B cell (primary cell): Measurements from ENCODE around the gene PI4KA. TPM values are rescaled to one million over a fixed set of nuclear protein-coding genes. Genes with fewer than 3 reads are reported as not detected.

Experiments
- ATAC-seq: fragments of 200-7000 bp; cut with Tn5 transposase; one replicate; pipeline ENCODE4 v1.10.0; 2021; ENCODE audit warnings: low read depth, mild to moderate bottlenecking, moderate number of reproducible peaks, moderate library complexity
- CTCF ChIA-PET: fragments of 350-600 bp; sonication (Branson Sonifier 250); formaldehyde crosslinking; loops from one replicate; lab custom pipeline; 2021; ENCODE audit warnings: antibody characterized with exemption, inconsistent platforms; lab: Charles Lee
- POLR2A ChIA-PET: fragments of 350-600 bp; sonication (Branson Sonifier 250); formaldehyde crosslinking; loops from one replicate; lab custom pipeline; 2021; ENCODE audit warnings: antibody characterized with exemption; lab: Charles Lee
- DNase-seq: peaks from one replicate; pipeline ENCODE4 v3.0.0; 2013
- H2AFZ ChIP-seq: 2 replicates; pipeline ENCODE4 v1.6.1; 2012; ENCODE audit warnings: mild to moderate bottlenecking, low read depth, low read length; ENCODE audit not compliant: insufficient read depth, poor library complexity, severe bottlenecking
- H3K27ac ChIP-seq, 2 donors: 1 replicate in 1 of 2; 2 replicates in 1 of 2; pipeline ENCODE4 v1.5.1; 2012 to 2013; ENCODE audit warnings: low read length in 2 of 2, mild to moderate bottlenecking in 2 of 2, moderate library complexity in 1 of 2
- H3K27me3 ChIP-seq, 4 experiments: fragments of 200-600 bp in 1 of 4; sonication (generic) in 1 of 4; replicated peaks in 1 of 4; 1 replicate in 2 of 4; 2 replicates in 2 of 4; pipeline versions ENCODE4 v1.6.1 to v1.7.0; 2013 to 2016; ENCODE audit warnings: low read length in 3 of 4, mild to moderate bottlenecking in 2 of 4, mixed read lengths in 1 of 4, moderate library complexity in 1 of 4; ENCODE audit not compliant: insufficient read depth in 4 of 4, control insufficient read depth in 3 of 4; ENCODE audit errors: control extremely low read depth in 1 of 4
- H3K36me3 ChIP-seq, 2 experiments: replicated peaks in 1 of 2; 1 replicate in 1 of 2; 2 replicates in 1 of 2; pipeline versions ENCODE4 v1.6.1 to v1.7.1; 2013; ENCODE audit warnings: low read length in 1 of 2; ENCODE audit not compliant: insufficient read depth in 2 of 2, control insufficient read depth in 1 of 2; ENCODE audit errors: control extremely low read depth in 1 of 2, extremely low read depth in 1 of 2
- H3K4me1 ChIP-seq, 2 donors: fragments of 200-600 bp in 1 of 2; sonication (generic) in 1 of 2; 1 replicate in 1 of 2; 2 replicates in 1 of 2; pipeline versions ENCODE4 v1.5.1 to v1.6.1; 2013 to 2017; ENCODE audit warnings: low read length in 2 of 2; ENCODE audit not compliant: control insufficient read depth in 2 of 2, insufficient read depth in 2 of 2
- H3K4me2 ChIP-seq: replicated peaks from 2 replicates; pipeline ENCODE3; 2012; ENCODE audit warnings: mild to moderate bottlenecking, low read depth, low read length; ENCODE audit not compliant: poor library complexity, severe bottlenecking
- H3K4me3 ChIP-seq, 5 experiments: fragments of 200-600 bp in 1 of 5; sonication (generic) in 1 of 5; 1 replicate in 3 of 5; 2 replicates in 2 of 5; pipeline versions ENCODE4 v1.5.1 to v1.7.0; 2011 to 2016; ENCODE audit warnings: low read length in 4 of 5, mild to moderate bottlenecking in 4 of 5, low read depth in 2 of 5, control low read depth in 1 of 5, moderate library complexity in 1 of 5; ENCODE audit not compliant: insufficient read depth in 1 of 5; ENCODE audit errors: control extremely low read depth in 1 of 5, extremely low read depth in 1 of 5
- H3K79me2 ChIP-seq: fragments of 200-600 bp; sonication (generic); one replicate; pipeline ENCODE4 v1.6.0; 2016; ENCODE audit warnings: low read length; ENCODE audit not compliant: control insufficient read depth, insufficient read depth
- H3K9ac ChIP-seq: fragments of 200-600 bp; sonication (generic); 2 replicates; pipeline ENCODE4 v1.6.1; 2017; ENCODE audit warnings: mild to moderate bottlenecking, low read length, moderate library complexity
- H3K9me3 ChIP-seq, 3 donors: one replicate each; pipeline versions ENCODE4 v1.6.1 to v1.7.1; 2013; ENCODE audit warnings: low read length in 2 of 3; ENCODE audit not compliant: control insufficient read depth in 2 of 3, insufficient read depth in 1 of 3; ENCODE audit errors: control extremely low read depth in 1 of 3
- H4K20me1 ChIP-seq: 2 replicates; pipeline ENCODE4 v1.6.0; 2012; ENCODE audit warnings: mild to moderate bottlenecking, low read length; ENCODE audit not compliant: insufficient read depth, control insufficient read depth, poor library complexity, severe bottlenecking
- H3K27ac Mint-ChIP-seq: one replicate; pipeline ENCODE4 v1.8.0; 2021; ENCODE audit warnings: mixed read lengths
- H3K27me3 Mint-ChIP-seq: one replicate; pipeline ENCODE4 v1.8.0; 2021; ENCODE audit warnings: mixed read lengths
- H3K4me1 Mint-ChIP-seq: one replicate; pipeline ENCODE4 v1.8.0; 2021; ENCODE audit warnings: mixed read lengths
- H3K4me3 Mint-ChIP-seq: one replicate; pipeline ENCODE4 v1.8.0; 2021; ENCODE audit warnings: mixed read lengths
- H3K9me3 Mint-ChIP-seq: one replicate; pipeline ENCODE4 v1.8.0; 2022; ENCODE audit warnings: mixed read lengths; ENCODE audit not compliant: insufficient read depth
- EZH2 ChIP-seq: IDR thresholded peaks from 2 replicates; pipeline ENCODE4 v1.6.1; 2012; ENCODE audit warnings: borderline replicate concordance, low read depth, mild to moderate bottlenecking, moderate library complexity, low read length; ENCODE audit not compliant: insufficient read depth, poor library complexity, severe bottlenecking
- WGBS: methylation state at CpG from one replicate; pipeline ENCODE4 v1.1.5; 2013; ENCODE audit warnings: missing lambda C conversion rate; ENCODE audit not compliant: insufficient coverage; 5-methylcytosine and 5-hydroxymethylcytosine counted together
- intact Hi-C: fragments of 100-400 bp; cut with micrococcal nuclease; formaldehyde crosslinking; loops from one replicate; pipeline ENCODE4 v1.10.0; 2022
- polyA plus RNA-seq: library from polyadenylated mRNA; depleted of rRNA; stranded (reverse); fragments of >200 nt; gene quantifications from 2 replicates; pipeline ENCODE4 v1.2.3, GENCODE V29; 2012
- total RNA-seq, 2 donors: library from RNA; stranded (reverse); fragments of 120-200 nt in 1 of 2; gene quantifications; 1 replicate in 1 of 2; 2 replicates in 1 of 2; pipeline versions ENCODE4 v1.2.3 to v1.2.4, GENCODE V29; 2013 to 2022
- TF ChIP-seq, protein P1 (sequence below): fragments of 200-600 bp; IDR thresholded peaks from one replicate; pipeline ENCODE4 v1.8.0; 2022; ENCODE audit warnings: antibody characterized with exemption, mild to moderate bottlenecking

Gene PI4KA
- total and polyA plus RNA-seq, 2 donors (not counting 1 experiment from before 2014, with no cell fraction given): 85.9 to 156 TPM

DNA sequence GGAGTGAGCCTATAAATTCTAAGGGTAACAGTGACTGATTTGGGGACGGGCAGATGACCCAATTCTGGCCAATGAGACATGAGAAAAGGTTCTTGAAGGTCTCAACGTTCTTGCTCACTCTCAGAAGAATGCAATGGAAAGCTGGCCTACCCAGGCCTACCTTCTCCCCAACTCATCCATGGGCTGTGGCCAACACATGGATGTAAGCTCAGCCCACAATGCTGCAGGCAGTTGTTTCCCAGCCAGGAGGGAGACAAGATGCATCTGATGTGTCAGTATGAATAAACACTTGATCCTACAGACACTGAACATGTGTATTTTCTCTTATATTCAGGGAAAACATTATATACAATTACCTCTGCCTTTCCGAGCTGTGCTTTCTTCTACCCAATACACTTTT is 24.4 kb downstream of the PI4KA start:
- TF ChIP-seq EZH2: no peak
- TF ChIP-seq, protein P1, sequence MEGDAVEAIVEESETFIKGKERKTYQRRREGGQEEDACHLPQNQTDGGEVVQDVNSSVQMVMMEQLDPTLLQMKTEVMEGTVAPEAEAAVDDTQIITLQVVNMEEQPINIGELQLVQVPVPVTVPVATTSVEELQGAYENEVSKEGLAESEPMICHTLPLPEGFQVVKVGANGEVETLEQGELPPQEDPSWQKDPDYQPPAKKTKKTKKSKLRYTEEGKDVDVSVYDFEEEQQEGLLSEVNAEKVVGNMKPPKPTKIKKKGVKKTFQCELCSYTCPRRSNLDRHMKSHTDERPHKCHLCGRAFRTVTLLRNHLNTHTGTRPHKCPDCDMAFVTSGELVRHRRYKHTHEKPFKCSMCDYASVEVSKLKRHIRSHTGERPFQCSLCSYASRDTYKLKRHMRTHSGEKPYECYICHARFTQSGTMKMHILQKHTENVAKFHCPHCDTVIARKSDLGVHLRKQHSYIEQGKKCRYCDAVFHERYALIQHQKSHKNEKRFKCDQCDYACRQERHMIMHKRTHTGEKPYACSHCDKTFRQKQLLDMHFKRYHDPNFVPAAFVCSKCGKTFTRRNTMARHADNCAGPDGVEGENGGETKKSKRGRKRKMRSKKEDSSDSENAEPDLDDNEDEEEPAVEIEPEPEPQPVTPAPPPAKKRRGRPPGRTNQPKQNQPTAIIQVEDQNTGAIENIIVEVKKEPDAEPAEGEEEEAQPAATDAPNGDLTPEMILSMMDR: no peak
- no peak for DNase-seq
- H3K36me3 ChIP-seq: peaks cover 11 to 41% of the 10 kb centered on the region in 2 experiments
- H3K9me3 Mint-ChIP-seq: no peaks in the 10 kb centered on the region
- intact Hi-C loops: no loop called here
- H2AFZ ChIP-seq: no peak overlapping the region
- ATAC-seq: no peak
- no peak overlapping the region for H3K4me3 ChIP-seq
- peaks cover 19% of the 10 kb centered on the region for H3K4me1 Mint-ChIP-seq
- peaks cover 46% of the 10 kb centered on the region for H3K79me2 ChIP-seq
- H3K4me1 ChIP-seq: peaks cover 6 to 7% of the 10 kb centered on the region in 2 donors
- CTCF ChIA-PET: no interaction called here
- H3K27ac ChIP-seq: no peak overlapping the region
- POLR2A ChIA-PET: no interaction called here
- H3K27me3 ChIP-seq: no peaks in the 10 kb centered on the region
- H3K9ac ChIP-seq: no peak overlapping the region
- H3K4me2 ChIP-seq: no peak overlapping the region
- peaks cover 26% of the 10 kb centered on the region for H4K20me1 ChIP-seq
- H3K4me3 Mint-ChIP-seq: no peak overlapping the region
- H3K27ac Mint-ChIP-seq: no peak overlapping the region
- no CpG with 5 or more reads among the region's 3 CpGs for WGBS
- no peaks in the 10 kb centered on the region for H3K9me3 ChIP-seq
- H3K27me3 Mint-ChIP-seq: no peaks in the 10 kb centered on the region

DNA sequence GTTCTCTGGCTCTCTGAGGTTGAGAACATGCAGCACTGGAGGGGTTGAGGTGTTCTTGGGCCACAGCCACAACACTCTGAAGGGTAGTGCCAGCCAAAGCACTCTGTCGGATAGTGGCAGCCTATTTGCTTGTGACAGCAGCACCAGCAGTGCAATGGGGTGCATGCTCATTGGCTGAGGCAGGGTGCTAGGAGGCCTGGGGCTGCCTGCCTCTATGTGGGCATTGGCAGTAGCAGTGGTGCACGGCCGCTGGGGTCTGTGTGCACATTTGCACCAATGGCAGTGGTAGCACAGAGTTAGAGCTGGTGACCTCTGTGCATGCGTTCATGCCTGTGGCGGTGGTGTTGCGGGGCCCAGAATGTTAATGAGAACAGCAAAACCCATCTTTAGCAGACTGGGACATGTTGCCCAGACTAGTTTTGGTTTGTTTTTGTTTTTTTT is 25.4 kb downstream of the PI4KA start:
- peaks cover 6 to 7% of the 10 kb centered on the region in 2 donors for H3K4me1 ChIP-seq
- H3K27me3 ChIP-seq: no peaks in the 10 kb centered on the region
- TF ChIP-seq, protein P1: no peak
- TF ChIP-seq EZH2: no peak
- peaks cover 37% of the 10 kb centered on the region for H3K79me2 ChIP-seq
- intact Hi-C loops: no loop called here
- Mint-ChIP-seq H3K9me3 (no peaks in the 10 kb centered on the region), H3K4me1 (peaks cover 13% of the 10 kb centered on the region), H3K27ac (no peak overlapping the region), H3K4me3 (no peak overlapping the region), H3K27me3 (no peaks in the 10 kb centered on the region)
- 100% methylated on average over 6 of the region's 6 CpGs for WGBS
- H3K4me3 ChIP-seq: no peak overlapping the region
- ChIA-PET CTCF (no interaction called here), POLR2A (no interaction called here)
- H3K9ac ChIP-seq: no peak overlapping the region
- peaks cover 11 to 50% of the 10 kb centered on the region in 2 experiments for H3K36me3 ChIP-seq
- no peaks in the 10 kb centered on the region for H3K9me3 ChIP-seq
- H4K20me1 ChIP-seq: peaks cover 25% of the 10 kb centered on the region
- no peak overlapping the region for H3K4me2 ChIP-seq
- no peak for ATAC-seq
- H2AFZ ChIP-seq: no peak overlapping the region
- DNase-seq: no peak
- no peak overlapping the region for H3K27ac ChIP-seq
